Activated CD4-positive, alpha-beta memory T cell treated with anti-CD3 and anti-CD28 coated beads for 36 hours (primary cell): ENCODE measurements around the gene ARID3C. TPM values are rescaled to one million over a fixed set of nuclear protein-coding genes. Genes with fewer than 3 reads are reported as not detected.

ENCODE experiments used
- CTCF ChIA-PET: fragments of 350-600 bp; sonication (Branson Sonifier 250); formaldehyde crosslinking; loops from one replicate; lab custom pipeline; 2021; ENCODE audit warnings: antibody characterized with exemption, inconsistent platforms; lab: Charles Lee
- POLR2A ChIA-PET: fragments of 350-600 bp; sonication (Branson Sonifier 250); formaldehyde crosslinking; loops from one replicate; lab custom pipeline; 2021; ENCODE audit warnings: antibody characterized with exemption; lab: Charles Lee
- DNase-seq: peaks from one replicate; pipeline ENCODE4 v3.0.0-alpha.2; 2020
- H3K27ac Mint-ChIP-seq: one replicate; pipeline ENCODE4 v1.8.0; 2021; ENCODE audit warnings: mixed read lengths
- H3K27me3 Mint-ChIP-seq: one replicate; pipeline ENCODE4 v1.8.0; 2021; ENCODE audit warnings: mixed read lengths
- H3K36me3 Mint-ChIP-seq: one replicate; pipeline ENCODE4 v1.8.0; 2021; ENCODE audit warnings: mixed read lengths
- H3K4me1 Mint-ChIP-seq: one replicate; pipeline ENCODE4 v1.8.0; 2021; ENCODE audit warnings: low read depth, mixed read lengths
- H3K4me3 Mint-ChIP-seq: one replicate; pipeline ENCODE4 v1.8.0; 2021; ENCODE audit warnings: mild to moderate bottlenecking, mixed read lengths
- H3K9me3 Mint-ChIP-seq: one replicate; pipeline ENCODE4 v1.8.0; 2021; ENCODE audit warnings: mixed read lengths
- intact Hi-C: fragments of 100-400 bp; cut with micrococcal nuclease; formaldehyde crosslinking; loops from one replicate; pipeline ENCODE4 v1.15.1; 2023
- total RNA-seq, 2 experiments: library from RNA; stranded (reverse); gene quantifications; one replicate each; pipeline ENCODE4 v1.2.3, GENCODE V29; 2021

ARID3C gene
- total RNA-seq, 2 experiments from 2014 or later: 0.14 to 0.17 TPM

DNA sequence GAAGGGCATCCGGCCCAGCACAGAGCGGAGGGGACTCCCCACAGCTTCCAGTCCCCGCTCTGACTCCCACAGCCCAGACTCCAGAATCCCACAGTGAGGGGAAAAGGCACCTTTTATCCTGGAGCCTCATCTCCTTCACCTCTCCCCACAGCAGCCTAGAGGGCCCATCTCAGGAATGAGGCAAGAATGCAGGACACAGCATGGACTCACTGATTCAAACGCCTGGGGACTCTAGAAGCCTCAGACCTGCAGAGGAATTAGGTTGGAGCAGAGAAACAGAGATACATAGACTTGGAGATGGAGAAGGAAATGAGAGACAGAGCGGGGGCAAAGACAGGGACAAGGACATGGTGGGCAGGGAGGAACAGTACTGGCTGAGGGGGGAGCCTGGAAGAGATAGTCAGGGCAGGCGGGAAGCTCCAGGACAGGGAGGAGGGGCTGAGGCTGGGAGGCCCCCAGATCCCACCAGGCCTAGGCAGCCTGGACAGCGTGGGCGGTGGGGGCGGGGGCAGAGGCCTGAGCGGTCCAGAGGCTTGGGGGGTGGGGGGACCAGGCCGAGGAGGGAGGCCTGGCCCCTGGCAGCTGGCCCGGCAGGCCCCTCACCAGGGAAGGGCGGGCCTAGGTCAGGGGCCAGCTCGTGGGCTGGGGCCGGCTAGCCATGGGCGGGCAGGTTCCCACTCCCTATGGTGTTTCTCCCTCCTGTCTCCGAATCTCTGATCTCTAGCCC lies 55.1 kb downstream of the ARID3C start:
- no peaks in the 10 kb centered on the region for H3K9me3 Mint-ChIP-seq
- intact Hi-C loops: no loop called here
- H3K4me3 Mint-ChIP-seq: no peak overlapping the region
- DNase-seq: no peak
- H3K27me3 Mint-ChIP-seq: peaks cover 27% of the 10 kb centered on the region
- ChIA-PET CTCF (interaction anchor here (1.9 kb wide), 1 partner anchor 18 kb away, joined by 6 read pairs; no protein-coding TSS in a partner anchor), POLR2A (no interaction called here)
- H3K4me1 Mint-ChIP-seq: peaks cover 11% of the 10 kb centered on the region
- no peaks in the 10 kb centered on the region for H3K36me3 Mint-ChIP-seq
- no peak overlapping the region for H3K27ac Mint-ChIP-seq

DNA sequence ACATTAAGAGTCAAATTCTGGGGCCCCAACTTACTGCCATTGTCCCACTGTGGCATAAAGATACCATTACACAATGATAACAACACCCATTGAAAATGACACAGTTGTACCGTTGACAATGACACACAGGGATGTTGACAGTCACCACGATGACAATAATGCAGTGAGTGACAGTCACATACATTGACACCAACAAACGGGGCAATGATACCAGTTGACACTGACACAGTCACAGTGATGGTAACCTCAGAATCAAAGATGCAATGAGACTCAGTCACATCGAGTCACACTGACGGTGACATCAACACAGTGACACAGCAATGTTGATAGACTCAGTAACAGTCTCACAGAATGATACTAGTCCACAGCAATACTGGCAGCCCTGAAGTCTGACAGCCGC lies 56.2 kb downstream of the ARID3C start:
- H3K4me3 Mint-ChIP-seq: no peak overlapping the region
- H3K27ac Mint-ChIP-seq: no peak overlapping the region
- CTCF ChIA-PET: no interaction called here
- intact Hi-C loops: no loop called here
- DNase-seq: no peak
- H3K36me3 Mint-ChIP-seq: no peaks in the 10 kb centered on the region
- no peaks in the 10 kb centered on the region for H3K9me3 Mint-ChIP-seq
- peaks cover 26% of the 10 kb centered on the region for H3K27me3 Mint-ChIP-seq
- H3K4me1 Mint-ChIP-seq: peaks cover 7% of the 10 kb centered on the region
- POLR2A ChIA-PET: no interaction called here

DNA sequence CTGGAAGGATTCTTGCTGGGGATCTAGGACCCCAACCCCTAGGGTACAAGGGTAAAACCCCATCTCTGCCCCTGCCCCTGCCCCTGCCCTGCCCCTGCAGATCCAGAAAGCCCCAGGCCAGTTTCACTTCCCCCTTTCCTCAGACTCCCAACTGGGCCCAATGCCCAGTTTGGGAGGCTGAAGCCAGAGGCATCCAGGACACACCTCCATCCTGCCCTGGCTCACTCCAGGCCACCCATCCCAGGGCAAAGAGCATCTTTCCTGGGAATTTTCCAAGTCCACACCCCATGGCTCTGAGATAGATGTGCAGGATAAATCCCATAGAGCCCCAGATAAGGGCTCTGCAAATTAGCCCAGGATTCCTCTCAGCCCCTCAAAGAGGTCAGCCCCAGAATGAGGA lies 56.8 kb downstream of the ARID3C start:
- ChIA-PET CTCF (no interaction called here), POLR2A (no interaction called here)
- Mint-ChIP-seq H3K27ac (no peak overlapping the region), H3K4me3 (no peak overlapping the region), H3K9me3 (no peaks in the 10 kb centered on the region), H3K27me3 (peaks cover 24% of the 10 kb centered on the region), H3K36me3 (no peaks in the 10 kb centered on the region), H3K4me1 (peaks cover 1% of the 10 kb centered on the region)
- DNase-seq: no peak
- intact Hi-C loops: no loop called here

DNA sequence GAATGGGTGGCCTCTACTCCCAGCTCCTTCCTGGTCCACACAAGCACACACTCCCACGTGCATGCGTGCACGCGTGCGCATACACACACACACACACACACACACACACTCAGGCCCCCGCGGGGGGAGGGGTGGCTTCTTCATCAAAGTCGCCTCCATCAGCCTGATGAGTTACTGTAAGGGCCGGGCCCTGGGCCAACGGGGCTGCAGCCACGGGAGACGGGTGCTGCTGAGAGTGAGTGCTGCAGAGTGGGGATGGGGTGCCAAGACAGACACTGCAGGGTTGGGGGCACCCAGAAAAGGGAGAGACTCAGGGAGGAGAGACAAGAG lies 57.4 kb downstream of the ARID3C start:
- POLR2A ChIA-PET: no interaction called here

More for the DNA sequence above, 57.4 kb downstream of the ARID3C start:
- Mint-ChIP-seq H3K36me3 (no peaks in the 10 kb centered on the region), H3K4me3 (no peak overlapping the region), H3K9me3 (no peaks in the 10 kb centered on the region), H3K27ac (no peak overlapping the region), H3K27me3 (peaks cover 25% of the 10 kb centered on the region), H3K4me1 (no peaks in the 10 kb centered on the region)
- CTCF ChIA-PET: interaction anchor here (0.7 to 1.3 kb wide), 2 partner anchors 9 to 20 kb away, joined by 3 to 5 read pairs; no protein-coding TSS in a partner anchor
- DNase-seq: no peak
- intact Hi-C loops: no loop called here

Other genes starting within 250 kb of the ARID3C start
- 10 to 100 TPM; 13.3 to 13.8 TPM for gene FAM219A, start 170.5 kb downstream of the ARID3C start, total RNA-seq
- under 1 TPM; 0.19 to 0.69 TPM for gene DNAI1, start 170.3 kb downstream of the ARID3C start, total RNA-seq
- under 1 TPM; 0.26 to 0.36 TPM for gene ENHO, start 106.1 kb downstream of the ARID3C start, total RNA-seq
- gene CNTFR, start 39.3 kb downstream of the ARID3C start, total RNA-seq: not detected
- gene RPP25L, start 17.0 kb downstream of the ARID3C start, total RNA-seq: 10 to 100 TPM; 29.3 to 31.1 TPM
- gene DCTN3, start 8.6 kb downstream of the ARID3C start, total RNA-seq: 10 to 100 TPM; 85.3 to 87.3 TPM
- 10 to 100 TPM; 65.9 to 67.6 TPM for gene SIGMAR1, start 8.7 kb upstream of the ARID3C start, total RNA-seq
- gene GALT, start 17.6 kb upstream of the ARID3C start, total RNA-seq: 10 to 100 TPM; 56.0 to 59.2 TPM
- 10 to 100 TPM; 19.3 to 22.1 TPM for gene IL11RA, start 23.1 kb upstream of the ARID3C start, total RNA-seq
- under 1 TPM in 1 of 2 experiments, not detected in 1; 0.80 TPM for gene CCL27, start 33.6 kb upstream of the ARID3C start, total RNA-seq
- not detected for gene CCL19, start 62.2 kb upstream of the ARID3C start, total RNA-seq
- gene CCL21, start 81.1 kb upstream of the ARID3C start, total RNA-seq: not detected